Peyer's patch (tissue), 4 donors: ENCODE results near the gene CD48. TPM values are rescaled to one million over a fixed set of nuclear protein-coding genes. Genes with fewer than 3 reads are reported as not detected.

Experiments
- DNase-seq, 3 donors: peaks; one replicate each; pipeline ENCODE4 v3.0.0-alpha.2; 2017 to 2019
- H3K27ac ChIP-seq, 4 donors: fragments of 200-600 bp; sonication (generic); one replicate each; pipeline ENCODE4 v1.5.1; 2016 to 2019
- H3K27me3 ChIP-seq, 2 donors: fragments of 200-600 bp; sonication (generic); one replicate each; pipeline ENCODE4 v1.5.1; 2019
- H3K36me3 ChIP-seq, 3 donors: fragments of 200-600 bp; sonication (generic); one replicate each; pipeline ENCODE4 v1.5.1; 2016 to 2019
- H3K4me1 ChIP-seq, 4 donors: fragments of 200-600 bp; sonication (generic); one replicate each; pipeline ENCODE4 v1.5.1; 2016 to 2019
- H3K4me3 ChIP-seq, 4 donors: fragments of 200-600 bp; sonication (generic); 1 replicate in 3 of 4; 2 replicates in 1 of 4; pipeline ENCODE4 v1.5.1; 2016 to 2019; ENCODE audit warnings: mild to moderate bottlenecking in 1 of 4
- H3K9me3 ChIP-seq, 4 donors: fragments of 200-600 bp; sonication (generic); one replicate each; pipeline ENCODE4 v1.5.1; 2016 to 2019; ENCODE audit warnings: mild to moderate bottlenecking in 1 of 4
- POLR2A ChIP-seq, 2 donors: fragments of 450-650 bp; IDR thresholded peaks; one replicate each; pipeline ENCODE4 v1.5.1; 2017; ENCODE audit warnings: antibody characterized with exemption in 2 of 2, mild to moderate bottlenecking in 2 of 2, moderate library complexity in 2 of 2
- total RNA-seq, 4 donors: library from RNA; depleted of rRNA; stranded (reverse); fragments of >200 nt; gene quantifications; one replicate each; pipeline ENCODE4 v1.1.0, GENCODE V29; 2016
- TF ChIP-seq, protein P1 (sequence below), 6 experiments: fragments of 450-650 bp in 4 of 6; fragments of 200-600 bp in 2 of 6; sonication (generic) in 1 of 6; IDR thresholded peaks; one replicate each; pipeline ENCODE4 v1.5.1; 2017 to 2019; ENCODE audit warnings: antibody characterized with exemption in 6 of 6, mild to moderate bottlenecking in 3 of 6, moderate library complexity in 1 of 6

Gene CD48
- total RNA-seq, 4 donors from 2014 or later, result 1.4 to 84.2 (median 9.9) TPM

DNA sequence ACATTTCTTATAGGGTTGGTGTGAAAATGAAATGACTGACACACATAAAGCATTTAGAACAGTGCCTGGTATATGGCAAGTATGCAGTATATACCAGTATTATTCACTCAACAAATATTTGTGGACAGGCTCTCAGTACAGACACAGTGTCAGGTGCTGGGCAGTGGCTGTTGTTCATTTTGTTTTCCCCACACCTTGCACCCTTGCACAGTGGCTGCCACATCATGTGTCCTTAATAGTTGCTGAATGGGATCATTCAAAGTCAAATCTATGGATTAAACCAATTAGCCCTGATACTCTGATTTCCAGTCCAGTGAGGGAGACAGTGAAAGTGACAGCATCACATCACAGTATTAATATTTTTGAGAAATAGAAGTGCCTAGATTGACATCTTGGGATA, 67.2 kb downstream of the CD48 start:
- no peak for DNase-seq
- no peaks in the 10 kb centered on the region for H3K36me3 ChIP-seq
- H3K4me1 ChIP-seq, result no peaks in the 10 kb centered on the region
- no peak for TF ChIP-seq POLR2A (IDR thresholded peaks at IDR 0.05)
- TF ChIP-seq, protein P1, sequence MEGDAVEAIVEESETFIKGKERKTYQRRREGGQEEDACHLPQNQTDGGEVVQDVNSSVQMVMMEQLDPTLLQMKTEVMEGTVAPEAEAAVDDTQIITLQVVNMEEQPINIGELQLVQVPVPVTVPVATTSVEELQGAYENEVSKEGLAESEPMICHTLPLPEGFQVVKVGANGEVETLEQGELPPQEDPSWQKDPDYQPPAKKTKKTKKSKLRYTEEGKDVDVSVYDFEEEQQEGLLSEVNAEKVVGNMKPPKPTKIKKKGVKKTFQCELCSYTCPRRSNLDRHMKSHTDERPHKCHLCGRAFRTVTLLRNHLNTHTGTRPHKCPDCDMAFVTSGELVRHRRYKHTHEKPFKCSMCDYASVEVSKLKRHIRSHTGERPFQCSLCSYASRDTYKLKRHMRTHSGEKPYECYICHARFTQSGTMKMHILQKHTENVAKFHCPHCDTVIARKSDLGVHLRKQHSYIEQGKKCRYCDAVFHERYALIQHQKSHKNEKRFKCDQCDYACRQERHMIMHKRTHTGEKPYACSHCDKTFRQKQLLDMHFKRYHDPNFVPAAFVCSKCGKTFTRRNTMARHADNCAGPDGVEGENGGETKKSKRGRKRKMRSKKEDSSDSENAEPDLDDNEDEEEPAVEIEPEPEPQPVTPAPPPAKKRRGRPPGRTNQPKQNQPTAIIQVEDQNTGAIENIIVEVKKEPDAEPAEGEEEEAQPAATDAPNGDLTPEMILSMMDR (IDR thresholded peaks at IDR 0.05), result no peak
- H3K4me3 ChIP-seq, result peak overlapping the region in 2 of 4 donors; percentile 9 to 36
- no peaks in the 10 kb centered on the region for H3K9me3 ChIP-seq
- H3K27ac ChIP-seq, result peak overlapping the region in 3 of 4 donors; percentile 67 to 79 (median 67)
- H3K27me3 ChIP-seq, result no peaks in the 10 kb centered on the region

DNA sequence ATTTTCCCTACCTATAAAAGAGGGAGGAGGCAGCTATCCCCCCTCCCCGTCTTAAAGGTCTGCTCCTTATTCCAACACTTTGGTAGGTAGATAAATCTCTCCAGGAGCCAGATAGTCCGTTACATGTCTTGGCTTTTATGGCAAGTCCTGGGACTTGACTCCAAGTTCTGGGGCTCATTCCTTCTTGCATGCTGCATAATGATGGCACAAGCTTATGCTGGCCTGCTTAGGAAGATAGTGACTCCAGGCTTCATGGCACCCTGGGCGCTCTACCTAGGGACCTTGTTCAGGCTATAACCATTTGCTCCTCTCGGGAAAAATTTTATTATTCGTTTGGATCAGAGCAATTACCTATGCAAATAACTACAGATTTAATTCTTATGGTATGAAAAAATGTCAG, 68.5 kb downstream of the CD48 start:
- Histone ChIP-seq H3K4me1 (peaks cover 0 to 9% (median 0%) of the 10 kb centered on the region in 4 donors), H3K36me3 (no peaks in the 10 kb centered on the region), H3K27ac (peak overlapping the region in 2 of 4 donors; percentile 29 to 63), H3K9me3 (no peaks in the 10 kb centered on the region), H3K27me3 (no peaks in the 10 kb centered on the region), H3K4me3 (no peak overlapping the region)
- no peak for DNase-seq
- TF ChIP-seq, protein P1 (IDR thresholded peaks at IDR 0.05), result no peak
- TF ChIP-seq POLR2A (IDR thresholded peaks at IDR 0.05), result no peak

DNA sequence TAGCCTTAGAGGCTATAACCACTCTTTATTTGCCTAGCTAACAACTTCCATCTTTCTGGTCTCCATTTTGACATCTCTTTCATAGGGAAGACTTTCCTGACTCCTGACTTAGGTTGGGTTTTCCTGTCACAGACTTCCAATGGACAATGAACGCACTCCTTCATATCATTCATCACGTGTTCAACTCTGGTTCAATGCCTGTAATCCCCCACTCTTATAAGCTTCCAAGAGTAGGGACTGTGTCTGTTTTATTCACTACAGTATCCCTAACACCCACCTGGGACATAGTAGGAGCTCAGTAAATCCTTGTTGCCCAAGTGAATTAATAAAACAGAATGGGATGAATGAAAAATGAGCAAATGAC, 69.4 kb downstream of the CD48 start:
- Histone ChIP-seq H3K4me3 (no peak overlapping the region), H3K27ac (peak overlapping the region in 3 of 4 donors; percentile 23 to 63 (median 36)), H3K9me3 (no peaks in the 10 kb centered on the region), H3K4me1 (peaks cover 0 to 14% (median 0%) of the 10 kb centered on the region in 4 donors), H3K36me3 (no peaks in the 10 kb centered on the region), H3K27me3 (no peaks in the 10 kb centered on the region)
- DNase-seq, result no peak
- TF ChIP-seq, protein P1 (IDR thresholded peaks at IDR 0.05), result no peak
- TF ChIP-seq POLR2A (IDR thresholded peaks at IDR 0.05), result no peak

DNA sequence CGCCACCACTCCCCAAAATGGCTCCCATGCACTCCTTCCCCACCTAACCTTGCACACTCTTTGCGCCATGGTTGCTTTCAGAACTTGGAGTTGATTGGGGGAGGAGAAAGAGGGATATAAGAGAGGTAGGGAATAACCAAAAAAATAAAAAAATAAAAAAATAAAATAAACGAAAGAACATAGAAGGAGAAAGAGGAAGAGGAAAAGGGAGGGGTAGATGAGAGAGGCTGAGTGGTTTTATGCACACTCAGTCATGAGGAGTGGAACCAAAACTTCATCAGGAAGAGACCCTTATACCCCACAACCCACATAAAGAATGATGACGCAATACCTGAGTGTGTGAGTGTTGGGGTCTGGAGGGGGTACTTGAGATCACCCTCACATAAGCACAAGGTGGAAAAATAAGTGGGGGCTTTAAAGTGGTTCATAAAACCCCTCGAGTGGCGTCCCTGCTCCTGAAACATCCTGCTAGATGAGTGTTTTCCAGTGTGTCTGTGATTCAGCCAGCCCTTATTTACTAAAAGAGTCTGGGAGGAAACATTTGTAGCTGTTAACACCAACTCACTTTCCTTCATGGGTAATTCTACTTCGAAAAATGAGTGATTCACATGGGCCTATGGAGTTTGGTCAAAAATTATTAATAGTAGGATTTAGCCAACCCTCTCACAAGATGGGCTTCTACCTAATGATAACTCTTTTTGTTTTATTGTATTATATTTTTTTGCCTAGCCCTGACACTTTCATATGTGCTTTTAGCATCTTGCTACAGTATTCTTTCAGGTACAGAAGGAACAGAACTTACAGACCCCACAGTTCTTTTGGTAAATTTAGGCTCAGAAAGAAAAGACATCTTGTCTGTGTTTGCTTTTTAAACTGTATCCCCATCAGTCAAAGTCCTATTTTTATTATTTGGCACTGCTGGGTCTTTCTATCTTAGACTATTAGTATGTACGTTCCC, 70.0 kb downstream of the CD48 start:
- H3K27me3 ChIP-seq, result no peaks in the 10 kb centered on the region
- no peaks in the 10 kb centered on the region for H3K36me3 ChIP-seq
- no peak overlapping the region for H3K4me3 ChIP-seq
- no peak for TF ChIP-seq POLR2A (IDR thresholded peaks at IDR 0.05)
- TF ChIP-seq, protein P1 (IDR thresholded peaks at IDR 0.05), result no peak
- H3K9me3 ChIP-seq, result no peaks in the 10 kb centered on the region
- H3K4me1 ChIP-seq, result peaks cover 0 to 14% (median 0%) of the 10 kb centered on the region in 4 donors
- peak overlapping the region; percentile 23 to 69 (median 43) for H3K27ac ChIP-seq
- no peak for DNase-seq

DNA sequence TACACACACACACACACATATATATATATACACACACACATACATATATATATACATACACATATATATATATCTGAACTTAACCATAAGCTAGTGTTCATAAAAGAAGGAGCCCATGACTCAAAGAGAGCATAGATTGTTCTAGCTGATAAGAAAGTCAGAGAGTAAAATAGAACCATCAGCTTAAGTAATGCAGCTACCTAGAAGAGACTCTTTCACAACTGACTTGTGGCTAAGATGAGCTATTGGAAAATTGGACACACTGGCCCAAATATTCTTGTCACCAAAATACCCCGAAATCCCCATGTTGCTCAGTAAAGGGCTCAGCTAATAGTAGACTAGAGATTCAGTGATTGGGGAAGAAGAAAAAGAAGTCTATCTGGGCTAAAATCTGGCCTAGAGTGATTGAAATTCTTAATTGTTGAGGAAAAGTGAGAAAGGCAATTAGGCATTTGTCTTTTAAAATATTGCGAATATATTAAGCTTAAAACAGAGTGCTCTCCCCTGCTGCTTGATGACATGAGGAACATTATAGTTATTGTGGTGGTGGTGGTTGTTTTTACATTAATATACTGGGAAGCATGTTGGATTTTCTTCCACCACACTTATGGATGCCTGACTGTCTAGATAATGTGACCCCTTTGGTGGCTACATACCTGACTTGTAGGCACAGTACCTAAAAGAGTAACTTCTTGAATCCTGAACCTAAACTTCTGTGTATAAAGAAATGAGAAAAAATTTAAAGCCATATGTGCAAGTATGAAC, 71.1 kb downstream of the CD48 start:
- H3K36me3 ChIP-seq, result no peaks in the 10 kb centered on the region
- H3K4me1 ChIP-seq, result peaks cover 0 to 14% (median 0%) of the 10 kb centered on the region in 4 donors
- DNase-seq, result no peak
- peak overlapping the region; percentile 23 to 66 (median 52) for H3K27ac ChIP-seq
- TF ChIP-seq, protein P1 (IDR thresholded peaks at IDR 0.05), result no peak
- no peak for TF ChIP-seq POLR2A (IDR thresholded peaks at IDR 0.05)
- H3K9me3 ChIP-seq, result no peaks in the 10 kb centered on the region
- no peaks in the 10 kb centered on the region for H3K27me3 ChIP-seq
- H3K4me3 ChIP-seq, result no peak overlapping the region
